ENCODE data around the gene TFDP1.

TFDP1 gene

DNA sequence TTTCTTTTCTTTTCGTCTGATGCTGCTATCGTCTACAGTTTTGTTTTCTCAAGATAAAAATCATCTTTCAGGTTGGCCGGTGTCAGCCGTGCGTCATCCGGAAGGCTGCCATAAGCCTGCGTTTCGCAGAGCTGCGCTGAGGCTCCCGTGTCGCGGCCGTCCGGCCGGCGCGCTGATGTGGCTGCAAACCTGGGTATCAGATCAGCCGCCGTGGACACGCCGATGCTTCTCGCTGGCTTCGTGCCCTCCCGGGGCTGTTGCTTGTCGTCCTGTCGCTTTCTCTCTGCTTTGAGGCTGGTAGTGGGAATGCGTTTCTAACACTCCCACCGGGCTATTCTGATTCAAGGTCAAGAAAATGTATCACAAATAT, 45.9 kb upstream of the TFDP1 start:
- H3K36me3 Mint-ChIP-seq (ENCODE audit: low read depth), result peaks cover 73% of the 10 kb centered on the region
- no peaks in the 10 kb centered on the region for H3K27me3 Mint-ChIP-seq (ENCODE audit: low read depth)
- no peak overlapping the region for H3K4me3 Mint-ChIP-seq
- H3K4me1 Mint-ChIP-seq, result peaks cover 5% of the 10 kb centered on the region
- TF ChIP-seq, protein P1, sequence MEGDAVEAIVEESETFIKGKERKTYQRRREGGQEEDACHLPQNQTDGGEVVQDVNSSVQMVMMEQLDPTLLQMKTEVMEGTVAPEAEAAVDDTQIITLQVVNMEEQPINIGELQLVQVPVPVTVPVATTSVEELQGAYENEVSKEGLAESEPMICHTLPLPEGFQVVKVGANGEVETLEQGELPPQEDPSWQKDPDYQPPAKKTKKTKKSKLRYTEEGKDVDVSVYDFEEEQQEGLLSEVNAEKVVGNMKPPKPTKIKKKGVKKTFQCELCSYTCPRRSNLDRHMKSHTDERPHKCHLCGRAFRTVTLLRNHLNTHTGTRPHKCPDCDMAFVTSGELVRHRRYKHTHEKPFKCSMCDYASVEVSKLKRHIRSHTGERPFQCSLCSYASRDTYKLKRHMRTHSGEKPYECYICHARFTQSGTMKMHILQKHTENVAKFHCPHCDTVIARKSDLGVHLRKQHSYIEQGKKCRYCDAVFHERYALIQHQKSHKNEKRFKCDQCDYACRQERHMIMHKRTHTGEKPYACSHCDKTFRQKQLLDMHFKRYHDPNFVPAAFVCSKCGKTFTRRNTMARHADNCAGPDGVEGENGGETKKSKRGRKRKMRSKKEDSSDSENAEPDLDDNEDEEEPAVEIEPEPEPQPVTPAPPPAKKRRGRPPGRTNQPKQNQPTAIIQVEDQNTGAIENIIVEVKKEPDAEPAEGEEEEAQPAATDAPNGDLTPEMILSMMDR (IDR thresholded peaks at IDR 0.05; ENCODE audit: unreplicated experiment in 3 of 3), result no peak
- peaks cover 13% of the 10 kb centered on the region for H3K9me3 Mint-ChIP-seq
- H3K27ac Mint-ChIP-seq, result no peak overlapping the region

DNA sequence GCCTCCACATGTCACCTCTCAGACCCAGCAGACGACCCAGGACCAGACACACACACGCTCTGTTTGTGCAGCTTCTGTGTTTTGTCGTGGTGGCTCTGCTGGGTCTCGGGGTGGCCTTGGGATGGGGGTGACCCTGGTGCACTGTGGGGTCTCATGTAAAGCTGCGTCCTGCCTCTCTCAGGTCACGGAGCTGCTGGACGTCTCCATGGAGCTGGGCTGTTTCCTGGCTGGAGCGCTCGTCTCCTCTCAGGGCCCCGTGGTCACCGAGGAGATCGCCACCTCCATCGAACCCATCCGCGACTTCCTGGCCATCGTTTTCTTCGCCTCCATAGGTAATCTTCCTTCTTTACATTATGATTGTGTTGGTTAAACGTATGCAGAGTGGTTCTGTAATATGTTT, 45.4 kb upstream of the TFDP1 start:
- H3K4me1 Mint-ChIP-seq, result peaks cover 8% of the 10 kb centered on the region
- no peaks in the 10 kb centered on the region for H3K27me3 Mint-ChIP-seq (ENCODE audit: low read depth)
- TF ChIP-seq, protein P1 (IDR thresholded peaks at IDR 0.05; ENCODE audit: unreplicated experiment in 3 of 3), result no peak
- no peak overlapping the region for H3K4me3 Mint-ChIP-seq
- peaks cover 72% of the 10 kb centered on the region for H3K36me3 Mint-ChIP-seq (ENCODE audit: low read depth)
- H3K27ac Mint-ChIP-seq, result no peak overlapping the region
- H3K9me3 Mint-ChIP-seq, result peaks cover 15% of the 10 kb centered on the region

DNA sequence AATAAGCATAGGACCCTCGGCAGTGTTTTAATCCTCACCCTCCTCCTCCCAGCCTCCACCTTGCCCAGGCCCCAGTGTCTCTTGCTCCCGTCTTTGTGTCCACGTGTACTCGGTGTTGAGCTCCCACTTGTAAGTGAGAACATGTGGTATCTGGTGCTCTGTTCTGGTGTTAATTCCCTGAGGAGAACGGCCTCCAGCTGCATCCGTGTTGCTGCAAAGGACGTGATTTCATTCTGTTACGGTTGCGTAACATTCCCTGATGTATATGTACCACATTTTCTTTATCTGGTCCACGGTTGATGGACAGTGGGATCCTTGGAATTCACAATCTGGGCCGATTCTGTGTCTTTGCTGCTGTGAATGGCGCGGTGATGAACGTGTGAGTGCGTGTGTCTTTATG, 44.7 kb upstream of the TFDP1 start:
- H3K27me3 Mint-ChIP-seq (ENCODE audit: low read depth), result no peaks in the 10 kb centered on the region
- peaks cover 78% of the 10 kb centered on the region for H3K36me3 Mint-ChIP-seq (ENCODE audit: low read depth)
- peaks cover 14% of the 10 kb centered on the region for H3K4me1 Mint-ChIP-seq
- TF ChIP-seq, protein P1 (IDR thresholded peaks at IDR 0.05; ENCODE audit: unreplicated experiment in 3 of 3), result no peak
- no peak overlapping the region for H3K27ac Mint-ChIP-seq
- peaks cover 15% of the 10 kb centered on the region for H3K9me3 Mint-ChIP-seq
- H3K4me3 Mint-ChIP-seq, result no peak overlapping the region

DNA sequence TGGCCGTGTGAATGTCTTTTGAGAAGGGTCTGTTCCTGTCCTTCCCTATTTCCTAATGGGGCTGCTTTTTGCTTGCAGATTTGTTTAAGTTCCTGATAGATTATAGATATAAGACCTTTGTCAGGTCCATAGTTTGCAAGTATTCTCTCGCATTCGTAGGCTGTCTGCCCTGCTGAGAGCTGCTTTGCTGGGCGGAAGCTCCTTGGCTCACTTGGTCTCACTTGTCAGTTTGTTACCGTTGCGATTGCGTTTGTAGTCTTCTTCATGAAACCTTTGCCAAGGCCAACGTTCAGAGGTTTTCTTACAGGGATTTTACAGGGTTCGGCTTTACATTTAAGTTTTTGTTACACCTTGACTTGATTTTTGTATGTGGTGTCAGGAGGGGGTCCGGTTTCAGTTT, 44.0 kb upstream of the TFDP1 start:
- TF ChIP-seq, protein P1 (IDR thresholded peaks at IDR 0.05; ENCODE audit: unreplicated experiment in 3 of 3), result no peak
- peaks cover 78% of the 10 kb centered on the region for H3K36me3 Mint-ChIP-seq (ENCODE audit: low read depth)
- H3K27me3 Mint-ChIP-seq (ENCODE audit: low read depth), result no peaks in the 10 kb centered on the region
- no peak overlapping the region for H3K4me3 Mint-ChIP-seq
- H3K27ac Mint-ChIP-seq, result no peak overlapping the region
- peaks cover 21% of the 10 kb centered on the region for H3K4me1 Mint-ChIP-seq
- peaks cover 15% of the 10 kb centered on the region for H3K9me3 Mint-ChIP-seq

DNA sequence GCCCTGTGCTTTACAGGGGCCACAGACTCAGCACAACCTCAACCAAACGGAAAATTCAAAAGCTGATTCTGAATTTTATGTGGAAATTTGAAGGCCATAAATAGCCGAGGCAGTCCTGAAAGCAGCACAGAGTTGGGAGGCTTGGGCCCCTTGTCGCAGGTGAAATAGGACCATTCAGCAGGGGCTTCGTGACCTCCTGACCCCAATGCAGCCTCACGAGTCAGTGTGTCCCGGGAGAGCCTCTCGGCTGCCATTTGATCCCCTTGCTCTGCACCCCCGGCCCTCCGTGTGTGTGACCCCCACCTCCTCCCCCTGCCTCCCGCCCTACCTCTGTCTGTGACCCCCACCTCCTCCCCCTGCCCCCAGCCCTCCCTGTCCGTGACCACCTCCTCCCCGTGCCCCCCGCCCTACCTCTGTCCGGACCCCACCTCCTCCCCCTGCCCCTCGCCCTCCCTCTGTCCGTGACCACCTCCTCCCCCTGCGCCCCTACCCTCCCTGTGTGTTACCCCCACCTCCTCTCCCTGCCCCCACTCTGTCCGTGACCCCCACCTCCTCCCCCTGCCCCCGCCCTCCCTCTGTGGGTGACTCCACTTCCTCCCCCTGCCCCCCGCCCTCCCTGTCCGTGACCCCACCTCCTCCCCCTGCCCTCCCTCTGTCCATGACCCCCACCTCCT, 41.7 kb upstream of the TFDP1 start:
- no peaks in the 10 kb centered on the region for H3K27me3 Mint-ChIP-seq (ENCODE audit: low read depth)
- H3K27ac Mint-ChIP-seq, result peak overlapping the region in 1 of 3 experiments; percentile 77
- peaks cover 45% of the 10 kb centered on the region for H3K4me1 Mint-ChIP-seq
- H3K36me3 Mint-ChIP-seq (ENCODE audit: low read depth), result peaks cover 59% of the 10 kb centered on the region
- H3K9me3 Mint-ChIP-seq, result peaks cover 15% of the 10 kb centered on the region
- no peak overlapping the region for H3K4me3 Mint-ChIP-seq
- TF ChIP-seq, protein P1 (IDR thresholded peaks at IDR 0.05; ENCODE audit: unreplicated experiment in 3 of 3), result no peak

Data from nephron (organoid).